Mucosa of stomach (tissue), 1 donor: ENCODE data around the gene SF3B6.

Source experiments
- H3K27me3 ChIP-seq: one replicate; pipeline ENCODE4 v1.7.0; 2013; ENCODE audit warnings: mild to moderate bottlenecking, low read length; ENCODE audit not compliant: control insufficient read depth, insufficient read depth
- H3K36me3 ChIP-seq: one replicate; pipeline ENCODE4 v1.7.0; 2013; ENCODE audit warnings: low read length; ENCODE audit not compliant: control insufficient read depth, insufficient read depth
- H3K4me1 ChIP-seq: one replicate; pipeline ENCODE4 v1.7.0; 2013; ENCODE audit warnings: mild to moderate bottlenecking, low read length; ENCODE audit not compliant: control insufficient read depth, insufficient read depth
- H3K4me3 ChIP-seq: one replicate; pipeline ENCODE4 v1.7.0; 2013; ENCODE audit warnings: low read length
- H3K9ac ChIP-seq: one replicate; pipeline ENCODE4 v1.7.0; 2013; ENCODE audit warnings: mild to moderate bottlenecking, low read length, moderate library complexity
- H3K9me3 ChIP-seq: one replicate; pipeline ENCODE4 v1.7.0; 2013; ENCODE audit warnings: mild to moderate bottlenecking, low read length, moderate library complexity; ENCODE audit not compliant: control insufficient read depth
- donor health status: Pancreatic carcinoma.

SF3B6 gene

GRCh38 chr2:24021122-24021998 lies 54.8 kb downstream of the SF3B6 start:
- Histone ChIP-seq H3K9me3 (no peaks in the 10 kb centered on the region), H3K4me1 (peaks cover 11% of the 10 kb centered on the region), H3K9ac (no peak overlapping the region), H3K36me3 (no peaks in the 10 kb centered on the region), H3K27me3 (no peaks in the 10 kb centered on the region), H3K4me3 (no peak overlapping the region)

DNA sequence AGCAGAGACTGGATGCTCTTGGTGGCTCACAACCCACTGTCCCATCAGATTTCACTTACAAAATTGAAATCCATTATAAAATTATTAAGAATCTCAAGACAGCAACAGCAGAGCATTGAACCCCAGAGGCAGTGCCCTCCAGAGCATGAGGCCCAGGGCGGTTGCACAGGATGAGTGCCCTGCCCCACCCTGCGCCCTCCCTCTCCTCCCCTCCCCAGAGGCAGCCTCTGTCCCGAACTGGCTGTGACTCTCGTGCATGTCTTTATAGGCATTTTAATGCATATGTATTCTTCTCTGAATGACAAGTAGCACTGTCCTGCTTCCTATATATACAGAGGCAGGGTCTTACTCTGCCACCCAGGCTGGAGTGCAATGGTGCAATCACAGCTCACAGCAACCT lies 55.9 kb downstream of the SF3B6 start:
- no peak overlapping the region for H3K9ac ChIP-seq
- no peak overlapping the region for H3K4me3 ChIP-seq
- H3K9me3 ChIP-seq: no peaks in the 10 kb centered on the region
- H3K36me3 ChIP-seq: no peaks in the 10 kb centered on the region
- H3K27me3 ChIP-seq: no peaks in the 10 kb centered on the region
- peaks cover 11% of the 10 kb centered on the region for H3K4me1 ChIP-seq

GRCh38 chr2:24019729-24020128 lies 56.4 kb downstream of the SF3B6 start:
- H3K4me1 ChIP-seq: peaks cover 11% of the 10 kb centered on the region
- no peak overlapping the region for H3K9ac ChIP-seq
- H3K4me3 ChIP-seq: no peak overlapping the region
- no peaks in the 10 kb centered on the region for H3K36me3 ChIP-seq
- H3K27me3 ChIP-seq: no peaks in the 10 kb centered on the region
- H3K9me3 ChIP-seq: no peaks in the 10 kb centered on the region

DNA sequence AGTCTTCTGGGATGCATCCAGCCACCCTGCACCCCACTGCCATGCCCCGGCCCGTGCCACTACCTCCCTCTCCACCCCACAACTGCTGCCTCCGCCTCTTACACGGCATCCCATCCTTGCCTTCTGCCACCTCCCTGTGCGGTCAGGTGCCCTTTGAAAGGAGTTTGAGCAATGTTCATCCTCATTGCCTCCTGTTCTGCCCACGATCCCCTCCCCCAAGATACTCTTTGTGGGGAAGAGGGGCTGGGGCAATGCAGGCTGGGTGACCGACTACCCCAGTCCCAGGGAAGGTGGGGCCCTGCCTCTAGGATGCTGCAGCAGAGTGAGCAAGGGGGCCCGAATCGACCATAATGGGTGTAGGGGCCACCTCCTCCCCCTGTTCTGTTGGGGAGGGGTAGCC lies 57.9 kb downstream of the SF3B6 start:
- H3K4me3 ChIP-seq: no peak overlapping the region
- H3K4me1 ChIP-seq: no peaks in the 10 kb centered on the region
- no peaks in the 10 kb centered on the region for H3K36me3 ChIP-seq
- H3K9ac ChIP-seq: no peak overlapping the region
- H3K27me3 ChIP-seq: no peaks in the 10 kb centered on the region
- no peaks in the 10 kb centered on the region for H3K9me3 ChIP-seq

GRCh38 chr2:24017711-24018110 lies 58.4 kb downstream of the SF3B6 start:
- no peaks in the 10 kb centered on the region for H3K9me3 ChIP-seq

More at GRCh38 chr2:24017711-24018110, 58.4 kb downstream of the SF3B6 start:
- Histone ChIP-seq H3K4me3 (no peak overlapping the region), H3K27me3 (no peaks in the 10 kb centered on the region), H3K36me3 (no peaks in the 10 kb centered on the region), H3K4me1 (no peaks in the 10 kb centered on the region), H3K9ac (no peak overlapping the region)
